Measurements from ENCODE around the gene EGFL7. TPM values are rescaled to one million over a fixed set of nuclear protein-coding genes. Genes with fewer than 3 reads are reported as not detected.

Gene EGFL7
- total and polyA plus RNA-seq, 10 of the 15 experiments (the other 5 are each of a cell fraction or from before 2014, with no cell fraction given): 0.06 to 0.46 (median 0.19) TPM; not detected in 5

- no peak for TF ChIP-seq CTCF (IDR thresholded peaks at IDR 0.05 in 2 of 3, conservative IDR thresholded peaks at IDR 0.05 in 1 of 3; ENCODE audit: control insufficient read depth in 2 of 3, extremely low read depth in 1 of 3, insufficient read depth in 1 of 3, low read depth in 3 of 3, low read length in 3 of 3)
- no peak for TF ChIP-seq CBX3 (IDR thresholded peaks at IDR 0.05; ENCODE audit: borderline replicate concordance, low read depth)
- TF ChIP-seq HDAC2 (IDR thresholded peaks at IDR 0.05): no peak
- no peak for TF ChIP-seq SREBF2 (IDR thresholded peaks at IDR 0.05; ENCODE audit: low read length)
- TF ChIP-seq FOXK2 (IDR thresholded peaks at IDR 0.05): no peak
- TF ChIP-seq KAT2A (conservative IDR thresholded peaks at IDR 0.05; ENCODE audit: control insufficient read depth, low read depth, low read length): no peak
Observed at GRCh38 chr9:136691316-136692184, 28.8 kb downstream of the EGFL7 start (continued).

- Histone ChIP-seq H4K20me1 (ENCODE audit: control insufficient read depth, insufficient read depth) (no peaks in the 10 kb centered on the region), H3K36me3 (ENCODE audit: control insufficient read depth in 2 of 2, insufficient read depth in 2 of 2, low read length in 1 of 2) (no peaks in the 10 kb centered on the region), H3K4me3 (no peak overlapping the region), H3K27me3 (replicated peaks in 1 of 2; ENCODE audit: control insufficient read depth in 2 of 2, insufficient read depth in 2 of 2, low read length in 1 of 2) (no peaks in the 10 kb centered on the region), H2AFZ (ENCODE audit: control insufficient read depth, low read depth, low read length) (no peak overlapping the region), H3K9me3 (replicated peaks; ENCODE audit: control insufficient read depth, insufficient read depth, low read length) (no peaks in the 10 kb centered on the region), H3K27ac (ENCODE audit: control insufficient read depth, insufficient read depth) (no peak overlapping the region), H3K4me2 (ENCODE audit: control insufficient read depth, insufficient read depth) (no peak overlapping the region), H3K79me2 (ENCODE audit: control insufficient read depth, insufficient read depth, low read length) (no peaks in the 10 kb centered on the region), H3K9ac (ENCODE audit: control insufficient read depth, insufficient read depth, low read length) (no peak overlapping the region), H3K4me1 (ENCODE audit: control insufficient read depth, insufficient read depth, low read length) (peaks cover 9% of the 10 kb centered on the region)
- intact Hi-C loops (cut with micrococcal nuclease; ENCODE audit: unreplicated experiment): no loop called here
- DNase-seq (ENCODE audit: low read depth, low spot score) (no peak), ATAC-seq (no peak), FAIRE-seq (no peak)
- SMC1A ChIA-PET (ENCODE audit: uncharacterized antibody, unreplicated experiment): no interaction called here
- CTCF ChIA-PET: no interaction called here
- POLR2A ChIA-PET: no interaction called here
- in situ Hi-C loops (cut with MboI): no loop called here
- WGBS (ENCODE audit: insufficient coverage, insufficient replicate concordance, low lambda C conversion rate, missing lambda C conversion rate): 53% methylated on average over 46 of the region's 46 CpGs
- BruUV-seq (replicated peaks): no TSS peak
- RAD21 ChIA-PET (ENCODE audit: unreplicated experiment): no interaction called here
- no peak for TF ChIP-seq ELK1 (IDR thresholded peaks at IDR 0.05; ENCODE audit: low read depth, low read length)
- TF ChIP-seq MXI1 (IDR thresholded peaks at IDR 0.05; ENCODE audit: low read depth, low read length): no peak
- TF ChIP-seq CHD2 (IDR thresholded peaks at IDR 0.05; ENCODE audit: borderline replicate concordance, low read depth, low read length): no peak
- TF ChIP-seq RFX5 (IDR thresholded peaks at IDR 0.05; ENCODE audit: low read depth, low read length): no peak
- no peak for TF ChIP-seq SP1 (IDR thresholded peaks at IDR 0.05; ENCODE audit: low read depth, low read length)
- no peak for TF ChIP-seq TCF7 (IDR thresholded peaks at IDR 0.05; ENCODE audit: borderline replicate concordance)
- TF ChIP-seq NFYA (IDR thresholded peaks at IDR 0.05; ENCODE audit: borderline replicate concordance, low read depth, low read length): no peak
- no peak for TF ChIP-seq MLLT1 (IDR thresholded peaks at IDR 0.05)
- TF ChIP-seq GABPA (IDR thresholded peaks at IDR 0.05; ENCODE audit: low read depth): no peak
- no peak for TF ChIP-seq KDM1A (IDR thresholded peaks at IDR 0.05; ENCODE audit: borderline replicate concordance)
Observed at GRCh38 chr9:136692185-136693134, 29.7 kb downstream of the EGFL7 start.

Measured in GM12878 (cell line).